ENCODE measurements around the gene A4GNT.

Gene A4GNT

GRCh38 chr3:138124188-138124587, 8.0 kb downstream of the A4GNT start:
- Histone ChIP-seq H3K9ac (no peak overlapping the region), H3K79me2 (no peaks in the 10 kb centered on the region), H3K4me3 (ENCODE audit: low read depth, low read length) (no peak overlapping the region), H3K9me3 (ENCODE audit: control insufficient read depth, low read length) (no peaks in the 10 kb centered on the region), H3K36me3 (ENCODE audit: control insufficient read depth, insufficient read depth, low read length) (no peaks in the 10 kb centered on the region), H3K27ac (no peak overlapping the region), H3K27me3 (ENCODE audit: control insufficient read depth, insufficient read depth, low read length) (no peaks in the 10 kb centered on the region), H2AFZ (no peak overlapping the region), H3K4me2 (ENCODE audit: low read length) (no peak overlapping the region), H3K4me1 (no peaks in the 10 kb centered on the region)
- TF ChIP-seq CTCF (IDR thresholded peaks at IDR 0.05), result no peak

GRCh38 chr3:138119423-138119766, 12.8 kb downstream of the A4GNT start:
- no peak overlapping the region for H3K4me3 ChIP-seq (ENCODE audit: low read depth, low read length)
- H3K27me3 ChIP-seq (ENCODE audit: control insufficient read depth, insufficient read depth, low read length), result no peaks in the 10 kb centered on the region
- no peak overlapping the region for H3K27ac ChIP-seq
- no peaks in the 10 kb centered on the region for H3K79me2 ChIP-seq
- H2AFZ ChIP-seq, result no peak overlapping the region
- TF ChIP-seq CTCF (IDR thresholded peaks at IDR 0.05), result no peak
- no peaks in the 10 kb centered on the region for H3K36me3 ChIP-seq (ENCODE audit: control insufficient read depth, insufficient read depth, low read length)
- H3K9me3 ChIP-seq (ENCODE audit: control insufficient read depth, low read length), result no peaks in the 10 kb centered on the region
- H3K4me1 ChIP-seq, result peaks cover 4% of the 10 kb centered on the region
- H3K4me2 ChIP-seq (ENCODE audit: low read length), result no peak overlapping the region
- H3K9ac ChIP-seq, result no peak overlapping the region

DNA sequence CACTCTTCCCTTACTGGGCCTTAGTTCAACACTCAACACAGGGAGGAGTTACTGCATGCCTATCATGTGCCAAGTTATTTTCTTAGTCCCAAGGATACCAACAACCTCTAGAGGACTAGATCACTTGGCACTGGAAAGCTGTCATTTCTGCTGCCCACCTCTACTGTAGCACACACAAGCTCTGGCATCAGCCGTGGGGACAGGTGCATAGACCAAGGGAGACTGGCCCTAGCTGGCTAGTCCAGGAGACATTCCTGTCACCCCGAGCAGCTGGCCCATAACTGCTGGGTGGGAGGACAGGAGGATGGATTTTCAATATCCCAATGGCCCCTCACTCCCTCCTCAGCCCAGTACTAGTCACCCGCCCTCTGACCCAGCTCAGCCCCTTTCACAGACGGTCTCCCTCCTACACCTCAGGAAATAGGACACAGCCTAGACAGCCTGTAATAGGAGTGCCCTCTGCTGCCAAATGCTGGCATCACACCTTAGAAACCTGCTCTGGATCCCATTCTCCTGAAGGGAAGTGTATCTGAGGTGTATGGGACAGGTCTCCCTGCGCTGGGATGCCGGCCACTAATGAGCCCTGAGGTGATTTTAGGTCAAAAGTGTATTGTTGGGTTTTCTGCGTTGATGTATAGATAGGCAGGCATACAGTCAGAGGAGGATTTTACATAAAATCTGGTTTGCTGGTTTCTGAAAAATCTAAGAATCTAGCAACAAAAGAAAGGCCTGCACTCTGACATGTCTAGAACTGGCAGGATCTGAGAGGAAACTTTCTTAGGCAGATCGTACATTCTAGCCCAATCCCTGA, 13.4 kb downstream of the A4GNT start:
- H2AFZ ChIP-seq, result peak overlapping the region; percentile 34
- no peak overlapping the region for H3K4me3 ChIP-seq (ENCODE audit: low read depth, low read length)
- no peaks in the 10 kb centered on the region for H3K36me3 ChIP-seq (ENCODE audit: control insufficient read depth, insufficient read depth, low read length)
- no peak overlapping the region for H3K4me2 ChIP-seq (ENCODE audit: low read length)
- H3K9ac ChIP-seq, result no peak overlapping the region
- H3K27me3 ChIP-seq (ENCODE audit: control insufficient read depth, insufficient read depth, low read length), result no peaks in the 10 kb centered on the region
- H3K27ac ChIP-seq, result no peak overlapping the region
- H3K79me2 ChIP-seq, result no peaks in the 10 kb centered on the region
- H3K4me1 ChIP-seq, result peaks cover 9% of the 10 kb centered on the region
- no peaks in the 10 kb centered on the region for H3K9me3 ChIP-seq (ENCODE audit: control insufficient read depth, low read length)
- peak; percentile 89 for TF ChIP-seq CTCF (IDR thresholded peaks at IDR 0.05)

GRCh38 chr3:138114988-138115971, 16.9 kb downstream of the A4GNT start, which contains the start of gene DZIP1L:
DZIP1L (minus strand) TSS chr3:138115608; CDS start chr3:138103971, 11,637 bp downstream.
- Histone ChIP-seq H3K79me2 (peaks cover 10% of the 10 kb centered on the region), H2AFZ (peak within 1 kb of the TSS; percentile 98), H3K9me3 (ENCODE audit: control insufficient read depth, low read length) (no peaks in the 10 kb centered on the region), H3K4me2 (ENCODE audit: low read length) (peak within 1 kb of the TSS; percentile 94), H3K36me3 (ENCODE audit: control insufficient read depth, insufficient read depth, low read length) (no peaks in the 10 kb centered on the region), H3K9ac (peak within 1 kb of the TSS; percentile 69), H3K27me3 (ENCODE audit: control insufficient read depth, insufficient read depth, low read length) (no peaks in the 10 kb centered on the region), H3K27ac (peak within 1 kb of the TSS; percentile 74), H3K4me1 (peaks cover 13% of the 10 kb centered on the region), H3K4me3 (ENCODE audit: low read depth, low read length) (peak within 1 kb of the TSS; percentile 63)
- TF ChIP-seq CTCF (IDR thresholded peaks at IDR 0.05), result peak; percentile 47
